GM18511 (cell line): ENCODE results near the gene DGKI.

ENCODE experiments used
- ATAC-seq: cut with Tn5 transposase; IDR thresholded peaks from one replicate; pipeline ENCODE4 v1.9.1; 2021; ENCODE audit warnings: mild to moderate bottlenecking, moderate library complexity; ENCODE audit not compliant: unreplicated experiment

The DGKI gene

GRCh38 chr7:137791930-137792329 lies 54.8 kb downstream of the DGKI start:
- ATAC-seq: no peak

DNA sequence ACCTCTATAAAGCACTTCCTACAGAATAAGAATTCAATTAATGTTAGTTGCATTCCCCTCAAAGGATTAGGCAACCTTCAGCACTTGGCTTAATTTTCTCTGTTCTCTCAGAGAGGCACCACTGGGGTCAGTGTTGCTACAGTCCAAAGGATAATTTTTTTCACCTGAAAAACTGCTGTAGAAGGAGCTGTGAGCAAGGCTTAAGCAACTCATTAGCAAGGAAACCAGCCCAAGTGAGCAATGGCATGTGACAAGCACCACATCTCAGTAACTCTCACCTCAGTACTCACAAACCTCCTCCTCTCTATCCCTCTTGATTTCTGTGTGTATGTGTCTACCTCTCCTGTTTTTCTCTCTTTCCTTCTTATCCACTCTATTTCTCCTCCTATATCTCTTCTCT lies 55.9 kb downstream of the DGKI start:
- no peak for ATAC-seq

DNA sequence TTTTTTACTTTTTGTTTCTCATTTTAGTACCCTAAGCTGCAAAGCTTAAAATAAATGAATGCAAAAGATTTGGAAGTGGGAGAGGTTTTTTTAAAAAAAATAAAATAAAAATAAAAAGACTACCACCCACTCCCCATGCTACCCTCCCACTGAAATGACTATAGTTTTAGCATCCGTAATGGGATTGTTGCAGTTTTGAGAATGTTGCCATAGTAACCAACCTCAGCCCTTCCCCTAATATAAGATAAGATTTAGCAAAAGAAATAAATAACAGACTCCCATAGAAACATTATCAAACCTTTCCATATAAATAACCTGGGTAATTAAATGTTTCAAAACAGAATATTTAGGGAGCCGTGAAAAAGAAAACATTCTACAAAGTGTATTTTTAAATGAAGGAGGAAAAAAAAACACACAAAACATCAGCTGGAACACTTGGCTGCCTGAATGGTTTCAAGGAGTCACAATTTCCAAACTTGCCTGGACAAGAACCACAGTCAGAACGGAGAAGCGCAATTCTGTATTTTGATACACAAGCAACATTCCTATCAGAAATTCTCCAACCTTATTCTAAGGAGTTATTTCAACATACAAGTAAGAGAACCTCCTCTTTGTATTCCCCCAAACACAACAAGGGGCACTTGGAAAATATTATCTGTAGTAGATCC lies 57.4 kb downstream of the DGKI start:
- ATAC-seq: no peak

DNA sequence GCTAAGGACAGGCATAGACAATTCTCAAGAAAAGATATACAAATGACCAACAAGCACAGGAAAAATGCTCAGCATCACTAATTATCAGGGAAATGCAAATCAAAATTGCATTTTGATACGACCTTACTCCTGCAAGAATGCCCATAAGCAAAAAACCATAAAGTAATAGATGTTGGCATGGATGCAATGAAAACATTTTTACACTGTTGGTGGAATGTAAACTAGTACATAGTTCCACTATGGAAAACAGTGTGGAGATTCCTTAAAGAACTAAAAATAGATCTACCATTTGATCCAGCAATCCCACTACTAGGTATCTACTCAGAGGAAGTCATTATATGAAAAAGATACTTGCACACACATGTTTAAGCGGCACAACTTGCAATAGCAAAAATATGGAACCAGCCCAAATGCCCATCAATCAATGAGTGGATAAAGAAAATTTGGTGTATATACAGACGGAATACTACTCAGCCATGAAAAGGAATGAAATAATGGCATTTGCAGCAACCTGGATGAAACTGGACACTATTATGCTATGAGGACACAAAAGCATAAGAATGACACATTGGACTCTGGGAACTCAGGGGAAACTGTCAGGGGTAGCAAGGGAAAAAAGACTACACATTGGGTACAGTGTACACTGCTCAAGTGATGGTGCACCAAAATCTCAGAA lies 59.3 kb downstream of the DGKI start:
- ATAC-seq: no peak

DNA sequence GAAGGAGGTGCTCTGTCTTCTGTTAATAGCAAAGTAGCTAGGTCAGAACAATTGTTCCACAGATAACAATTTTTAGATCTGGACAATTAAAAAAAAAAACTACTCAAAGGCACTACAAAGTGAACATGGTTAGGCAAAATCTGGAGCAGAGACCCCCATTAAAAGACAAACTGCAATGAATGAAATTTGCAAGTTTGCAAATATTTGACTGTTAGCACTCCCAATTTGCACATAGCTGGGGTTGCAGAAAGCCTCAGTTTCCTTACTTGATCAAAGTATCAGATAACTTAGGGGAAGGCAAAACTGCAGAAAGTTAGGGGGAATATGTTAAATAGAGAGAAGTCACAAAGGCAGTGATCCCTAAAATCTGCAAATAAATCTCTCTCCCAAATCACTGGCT lies 68.3 kb downstream of the DGKI start:
- ATAC-seq: no peak

DNA sequence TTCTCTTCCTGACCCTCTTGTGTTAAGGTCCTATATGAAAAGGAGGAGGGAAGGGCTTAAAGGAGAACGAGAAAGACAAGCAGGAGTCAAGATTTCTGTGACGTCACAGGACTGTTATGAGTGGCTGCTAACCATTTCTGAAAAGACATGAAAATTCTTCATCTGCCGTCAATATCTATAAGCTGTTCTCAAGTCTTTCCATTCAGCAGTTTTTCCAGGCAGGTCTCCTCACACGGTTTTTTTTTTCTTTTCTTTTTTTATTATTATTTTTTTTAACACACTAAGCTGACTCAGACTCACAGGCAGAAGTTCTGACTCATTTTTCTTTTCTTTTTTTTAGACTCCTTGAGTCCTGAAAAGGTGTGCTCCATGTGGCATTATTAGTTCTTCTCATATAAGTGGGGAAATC lies 72.0 kb downstream of the DGKI start:
- ATAC-seq: no peak

DNA sequence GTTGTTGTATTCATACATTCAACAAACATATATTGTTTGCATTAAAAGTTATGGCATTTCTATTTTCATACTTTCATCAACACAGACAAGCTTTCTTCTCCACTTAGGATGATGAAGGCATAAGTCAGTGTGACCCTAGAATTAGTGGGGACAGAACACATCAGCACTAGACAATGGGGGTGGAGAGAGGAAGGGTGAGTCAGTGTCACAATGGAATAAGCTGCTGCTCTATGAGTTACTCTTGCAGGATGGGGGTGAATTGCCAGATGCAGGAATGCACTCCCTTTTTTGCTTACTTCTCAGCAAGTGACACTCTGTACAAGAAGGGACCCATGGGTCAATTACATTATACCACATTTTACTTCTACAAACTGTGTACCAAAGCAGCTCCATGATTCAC lies 74.0 kb downstream of the DGKI start:
- ATAC-seq: no peak

GRCh38 chr7:137772316-137772715 lies 74.5 kb downstream of the DGKI start:
- no peak for ATAC-seq

DNA sequence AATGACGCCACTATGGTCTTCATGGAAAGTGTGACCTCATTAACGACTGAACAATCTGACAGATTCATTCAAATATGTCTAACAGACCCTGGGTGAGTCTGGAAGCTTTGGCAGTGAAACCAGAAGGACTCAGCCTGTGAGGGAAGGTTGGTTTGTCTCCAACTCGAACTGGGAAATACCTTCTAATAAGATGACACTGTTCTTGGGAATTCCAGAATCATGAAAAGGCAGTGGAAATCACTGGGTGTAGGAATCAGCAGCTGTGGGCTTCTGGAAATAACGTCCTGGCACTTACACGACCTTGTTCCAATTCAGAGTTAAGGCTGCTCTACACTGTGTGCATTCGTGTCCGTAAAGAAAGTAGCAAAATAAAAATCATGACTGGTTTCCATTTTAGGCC lies 75.1 kb downstream of the DGKI start:
- ATAC-seq: no peak

- ATAC-seq: no peak
These were observed 75.5 kb downstream of the DGKI start for GRCh38 chr7:137771273-137771672.

DNA sequence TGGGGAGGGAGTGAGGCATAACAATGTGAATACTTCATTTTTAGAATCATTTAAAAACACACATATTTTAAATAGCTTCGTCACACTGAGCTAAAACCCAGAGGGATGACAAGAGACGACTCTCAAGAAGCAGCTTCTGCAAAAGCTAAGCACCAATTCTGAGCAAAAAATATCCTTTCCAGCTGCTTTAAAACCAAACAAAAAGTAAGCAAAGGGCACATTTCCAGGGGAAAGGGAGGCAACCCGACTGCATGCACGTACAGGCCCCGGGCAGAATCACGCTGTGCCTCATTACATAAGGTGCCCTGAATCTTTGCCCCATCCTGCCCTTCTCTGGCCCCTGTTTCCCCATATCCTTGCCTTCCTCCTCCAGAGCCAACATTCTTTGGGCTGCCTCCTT lies 78.4 kb downstream of the DGKI start:
- ATAC-seq: no peak

DNA sequence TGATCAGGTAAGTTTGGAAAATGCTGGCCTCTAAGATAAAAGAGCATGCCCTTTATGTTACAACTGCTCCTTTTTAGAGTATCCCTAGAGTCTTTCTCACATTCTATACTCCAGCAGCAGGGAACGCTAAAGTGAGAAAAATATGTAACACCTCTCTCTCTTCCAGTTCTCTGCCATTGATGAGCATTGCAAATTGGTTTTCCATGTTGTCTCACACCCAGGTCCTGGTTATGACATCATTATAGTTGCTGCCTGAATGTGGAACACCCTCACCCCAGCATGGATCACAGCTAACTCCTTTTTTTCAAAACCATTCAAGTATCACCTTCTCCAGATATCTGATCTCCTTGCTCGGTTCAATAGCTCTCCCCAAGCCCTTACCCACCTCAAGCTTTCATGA lies 84.4 kb downstream of the DGKI start:
- ATAC-seq: no peak

DNA sequence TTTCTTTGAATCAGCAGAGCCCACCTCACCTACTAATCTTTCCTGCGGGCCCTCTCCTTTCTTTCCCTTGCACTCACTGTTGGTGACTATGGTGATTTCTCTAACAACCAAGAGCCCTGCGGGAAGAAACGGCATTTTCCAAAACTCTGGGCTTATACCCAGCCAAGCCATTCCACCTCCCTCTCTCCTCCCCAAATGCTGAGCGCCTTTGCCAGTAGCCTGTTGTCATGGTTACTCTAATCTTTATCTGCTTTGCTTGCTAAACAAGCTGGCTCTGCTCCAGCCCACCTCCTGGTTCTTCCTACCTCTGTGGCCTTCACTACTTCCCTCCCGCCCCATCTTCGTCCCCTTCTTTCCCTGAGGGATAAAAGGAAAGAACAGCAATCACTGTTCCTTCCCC lies 86.7 kb downstream of the DGKI start:
- ATAC-seq: no peak

GRCh38 chr7:137757146-137757925 lies 89.4 kb downstream of the DGKI start:
- no peak for ATAC-seq

GRCh38 chr7:137755846-137756651 lies 90.7 kb downstream of the DGKI start:
- no peak for ATAC-seq

GRCh38 chr7:137755427-137755826 lies 91.3 kb downstream of the DGKI start:
- no peak for ATAC-seq

DNA sequence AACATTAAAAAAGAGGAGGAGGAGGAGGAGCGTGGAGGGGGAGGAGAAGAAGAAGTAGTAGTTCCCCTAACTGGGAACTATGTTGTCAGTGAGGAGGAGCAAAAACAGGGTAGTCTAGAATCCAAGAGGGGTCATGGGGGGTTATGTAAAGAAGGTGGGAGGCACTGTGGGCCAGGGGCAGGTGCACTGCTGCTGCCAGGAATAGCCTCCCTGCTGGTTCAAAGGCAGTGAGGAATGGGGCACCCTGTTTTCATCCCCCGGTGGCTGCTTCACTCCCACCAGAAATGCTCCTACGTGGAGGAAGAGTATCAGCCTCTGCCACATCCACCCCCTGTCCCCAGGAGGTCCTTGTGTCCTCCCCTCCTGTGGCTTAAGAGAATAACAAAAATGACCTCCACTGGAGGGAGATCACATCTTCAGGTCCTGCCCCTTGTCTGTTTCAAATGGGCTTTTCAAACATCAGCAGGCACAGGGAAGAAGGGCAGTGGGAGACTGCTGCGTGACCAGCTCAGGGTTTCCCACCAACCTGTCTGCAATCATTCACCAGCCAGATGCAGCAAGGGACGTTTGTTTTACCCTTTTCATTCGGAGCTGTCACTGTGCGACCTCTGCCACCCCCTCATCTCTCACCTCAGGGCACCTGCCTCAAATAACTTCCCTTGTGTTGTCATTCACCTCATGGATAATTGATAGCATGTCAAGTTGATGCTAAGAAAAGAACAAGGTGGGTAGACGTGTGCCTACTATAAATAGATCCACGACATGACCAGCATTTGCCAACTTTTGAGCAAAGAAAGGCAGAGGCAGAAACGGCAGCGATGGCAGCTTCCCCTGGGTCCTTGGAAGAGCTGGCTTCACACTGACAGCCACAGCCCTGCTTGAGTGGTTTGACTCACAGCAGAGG lies 92.6 kb downstream of the DGKI start:
- no peak for ATAC-seq

DNA sequence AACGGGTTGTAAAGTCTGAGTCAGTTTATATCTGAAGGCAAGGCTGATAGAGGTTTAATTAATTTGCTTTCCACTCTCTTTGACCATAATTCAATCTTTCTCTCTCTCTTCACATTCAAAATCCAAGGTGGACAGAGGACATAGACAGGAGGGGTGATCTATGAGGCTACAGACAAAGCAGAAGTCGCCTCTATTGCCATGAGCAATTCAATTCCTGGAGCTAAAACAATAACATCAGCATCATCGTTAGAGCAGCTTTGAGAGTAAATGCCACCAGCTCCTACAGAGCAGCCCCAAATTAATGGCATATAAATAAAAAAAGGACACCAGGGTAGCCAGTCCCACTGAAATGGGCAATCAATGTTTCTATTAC lies 93.2 kb downstream of the DGKI start:
- no peak for ATAC-seq

DNA sequence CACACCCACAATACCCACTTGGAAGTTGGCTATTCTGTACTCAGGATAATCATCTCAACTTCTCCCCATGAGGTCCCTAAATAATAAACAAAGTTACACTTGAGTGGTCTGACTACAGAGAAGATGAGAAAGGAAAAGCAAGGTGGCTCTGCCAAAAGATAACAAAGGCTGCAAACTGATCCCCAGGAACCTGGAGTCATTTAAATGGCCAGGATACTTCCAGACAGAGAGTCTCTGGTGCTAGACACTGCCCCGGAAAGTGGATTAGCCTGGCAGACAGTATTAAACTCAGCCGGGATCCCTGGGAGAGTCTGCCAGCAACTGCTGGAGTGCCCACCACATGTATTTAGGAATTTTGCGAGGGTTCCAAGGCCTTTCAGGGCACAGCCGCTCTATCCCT lies 93.7 kb downstream of the DGKI start:
- no peak for ATAC-seq

- ATAC-seq: no peak
These were observed 95.3 kb downstream of the DGKI start for GRCh38 chr7:137751361-137752009.
